GM23338 (cell line): Measurements from ENCODE around the gene CTNNA2. TPM values are rescaled to one million over a fixed set of nuclear protein-coding genes. Genes with fewer than 3 reads are reported as not detected.

Source experiments
- ATAC-seq: fragments of 200-7000 bp; cut with Tn5 transposase; 3 replicates; pipeline ENCODE4 v1.9.1; 2020
- DNase-seq: peaks from one replicate; pipeline ENCODE4 v3.0.0-alpha.2; 2015; ENCODE audit warnings: low spot score
- H2AFZ ChIP-seq: fragments of 200-600 bp; sonication (generic); 2 replicates; pipeline ENCODE4 v1.8.0; 2016; ENCODE audit warnings: antibody characterized with exemption, mild to moderate bottlenecking, moderate library complexity
- H3F3A ChIP-seq: fragments of 200-600 bp; sonication (generic); replicated peaks from 2 replicates; pipeline ENCODE4 v1.8.0; 2017; ENCODE audit warnings: antibody characterized with exemption, mixed run types, low read depth
- H3K27ac ChIP-seq: fragments of 200-600 bp; sonication (generic); 2 replicates; pipeline ENCODE4 v1.6.1; 2016; ENCODE audit warnings: low read depth
- H3K27me3 ChIP-seq: fragments of 200-600 bp; sonication (generic); 2 replicates; pipeline ENCODE4 v1.8.0; 2016; ENCODE audit warnings: mild to moderate bottlenecking, mixed run types, moderate library complexity; ENCODE audit not compliant: insufficient read depth
- H3K36me3 ChIP-seq: fragments of 200-600 bp; sonication (generic); 2 replicates; pipeline ENCODE4 v1.8.0; 2016; ENCODE audit warnings: mild to moderate bottlenecking; ENCODE audit not compliant: insufficient read depth
- H3K4me1 ChIP-seq: fragments of 200-600 bp; sonication (generic); 2 replicates; pipeline ENCODE4 v1.8.0; 2016; ENCODE audit warnings: mild to moderate bottlenecking, moderate library complexity; ENCODE audit not compliant: insufficient read depth
- H3K4me2 ChIP-seq: fragments of 200-600 bp; sonication (generic); 2 replicates; pipeline ENCODE4 v1.7.1; 2017; ENCODE audit warnings: mixed run types
- H3K4me3 ChIP-seq: fragments of 200-600 bp; sonication (generic); 2 replicates; pipeline ENCODE4 v1.6.1; 2016; ENCODE audit warnings: mixed run types
- H3K79me2 ChIP-seq: fragments of 200-600 bp; sonication (generic); replicated peaks from 2 replicates; pipeline ENCODE4 v1.8.0; 2017; ENCODE audit warnings: mild to moderate bottlenecking; ENCODE audit not compliant: insufficient read depth
- H3K9me2 ChIP-seq: fragments of 200-600 bp; sonication (generic); 2 replicates; pipeline ENCODE4 v1.8.0; 2017; ENCODE audit not compliant: insufficient read depth
- H4K20me1 ChIP-seq: fragments of 200-600 bp; sonication (generic); replicated peaks from 2 replicates; pipeline ENCODE4 v1.8.0; 2017; ENCODE audit warnings: mild to moderate bottlenecking; ENCODE audit not compliant: insufficient read depth
- H3K27ac Mint-ChIP-seq: 2 replicates; pipeline ENCODE4 v1.8.0; 2020; ENCODE audit warnings: inconsistent platforms, mild to moderate bottlenecking, moderate library complexity, mixed read lengths
- H3K27me3 Mint-ChIP-seq: 3 replicates; pipeline ENCODE4 v1.8.0; 2022; ENCODE audit warnings: low read depth, mild to moderate bottlenecking, moderate library complexity, mixed read lengths, inconsistent platforms; ENCODE audit not compliant: insufficient read depth, poor library complexity
- H3K36me3 Mint-ChIP-seq: 3 replicates; pipeline ENCODE4 v1.8.0; 2021; ENCODE audit warnings: low read depth, mild to moderate bottlenecking, inconsistent platforms, moderate library complexity, mixed read lengths
- H3K4me1 Mint-ChIP-seq: 3 replicates; pipeline ENCODE4 v1.8.0; 2020; ENCODE audit warnings: mild to moderate bottlenecking, inconsistent platforms, mixed read lengths
- H3K4me3 Mint-ChIP-seq: 3 replicates; pipeline ENCODE4 v1.8.0; 2021; ENCODE audit warnings: moderate library complexity, mild to moderate bottlenecking, inconsistent platforms, mixed read lengths
- H3K9me3 Mint-ChIP-seq: 3 replicates; pipeline ENCODE4 v1.8.0; 2020; ENCODE audit warnings: moderate library complexity, mild to moderate bottlenecking, inconsistent platforms, mixed read lengths
- EZH2phosphoT487 ChIP-seq: fragments of 200-600 bp; sonication (generic); IDR thresholded peaks from one replicate; pipeline ENCODE4 v1.8.1; 2018; ENCODE audit warnings: antibody characterized with exemption; ENCODE audit not compliant: unreplicated experiment
- JUNB ChIP-seq: IDR thresholded peaks from one replicate; pipeline ENCODE4 v1.6.1; 2016; ENCODE audit warnings: antibody characterized with exemption; ENCODE audit not compliant: unreplicated experiment
- NANOG ChIP-seq: IDR thresholded peaks from 2 replicates; pipeline ENCODE4 v1.6.1; 2016; ENCODE audit warnings: antibody characterized with exemption, borderline replicate concordance
- POLR2AphosphoS5 ChIP-seq: IDR thresholded peaks from 2 replicates; pipeline ENCODE4 v1.6.1; 2016; ENCODE audit warnings: antibody characterized with exemption, low read depth
- STAT1 ChIP-seq: IDR thresholded peaks from one replicate; pipeline ENCODE4 v1.6.1; 2016; ENCODE audit warnings: antibody characterized with exemption; ENCODE audit not compliant: unreplicated experiment
- ZNF114 ChIP-seq: fragments of 250-450 bp; sonication (Bioruptor Pico); IDR thresholded peaks from 2 replicates; pipeline ENCODE4 v1.5.0; 2020; ENCODE audit warnings: mild to moderate bottlenecking, moderate library complexity
- ZNF331 ChIP-seq: fragments of 250-450 bp; sonication (Bioruptor Pico); IDR thresholded peaks from 2 replicates; pipeline ENCODE4 v1.5.0; 2020; ENCODE audit warnings: low read depth, mild to moderate bottlenecking, moderate library complexity
- ZNF462 ChIP-seq: fragments of 250-450 bp; sonication (Bioruptor Pico); IDR thresholded peaks from 2 replicates; pipeline ENCODE4 v1.5.0; 2020; ENCODE audit warnings: mild to moderate bottlenecking, moderate library complexity
- polyA plus RNA-seq: library from polyadenylated mRNA; unstranded; fragments of >200 nt; fragmentation: Nextera tagmentation; extraction: Ambion mirVana; gene quantifications from 2 replicates; pipeline ENCODE4 v1.2.1, GENCODE V29; 2016
- total RNA-seq: library from RNA; depleted of rRNA; stranded (reverse); fragments of >200 nt; shearing (Covaris generic); gene quantifications from 2 replicates; pipeline ENCODE4 v1.2.3, GENCODE V29; 2014
- TF ChIP-seq, protein P1 (sequence below), 2 experiments: fragments of 200-600 bp in 1 of 2; sonication (generic) in 1 of 2; conservative IDR thresholded peaks; 2 replicates each; pipeline versions ENCODE4 v1.5.1 to v1.6.1; 2016 to 2017; ENCODE audit warnings: antibody characterized with exemption in 2 of 2, low read depth in 2 of 2, mild to moderate bottlenecking in 2 of 2, moderate library complexity in 1 of 2
- TF ChIP-seq, protein P2 (sequence below): IDR thresholded peaks from one replicate; pipeline ENCODE4 v1.6.1; 2018; ENCODE audit warnings: antibody characterized with exemption; ENCODE audit not compliant: unreplicated experiment

CTNNA2 gene
- total and polyA plus RNA-seq, 2 experiments from 2014 or later: 6.4 to 15.6 TPM

DNA sequence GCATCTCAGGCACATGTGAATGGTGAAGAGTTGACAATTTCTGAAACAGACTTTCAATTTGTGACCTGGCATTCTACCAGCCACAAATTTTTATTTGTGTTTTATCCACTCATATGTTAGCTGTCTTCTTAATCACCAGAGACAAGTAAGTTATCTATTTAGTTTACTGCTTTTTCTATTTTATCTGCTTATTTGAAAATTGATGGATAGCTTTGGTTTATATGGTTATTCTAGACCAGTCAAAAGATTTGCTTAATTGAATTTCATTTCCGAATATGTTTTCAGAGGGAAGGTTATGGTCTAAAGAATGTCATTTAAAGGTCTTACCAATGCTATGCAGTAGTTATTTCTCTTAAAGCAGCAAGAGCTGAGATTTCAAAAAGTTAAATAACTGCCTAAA is 835.2 kb downstream of the CTNNA2 start (continued):
- no peak for TF ChIP-seq JUNB
- TF ChIP-seq STAT1: no peak
- no peak for TF ChIP-seq EZH2phosphoT487
- TF ChIP-seq, protein P1, sequence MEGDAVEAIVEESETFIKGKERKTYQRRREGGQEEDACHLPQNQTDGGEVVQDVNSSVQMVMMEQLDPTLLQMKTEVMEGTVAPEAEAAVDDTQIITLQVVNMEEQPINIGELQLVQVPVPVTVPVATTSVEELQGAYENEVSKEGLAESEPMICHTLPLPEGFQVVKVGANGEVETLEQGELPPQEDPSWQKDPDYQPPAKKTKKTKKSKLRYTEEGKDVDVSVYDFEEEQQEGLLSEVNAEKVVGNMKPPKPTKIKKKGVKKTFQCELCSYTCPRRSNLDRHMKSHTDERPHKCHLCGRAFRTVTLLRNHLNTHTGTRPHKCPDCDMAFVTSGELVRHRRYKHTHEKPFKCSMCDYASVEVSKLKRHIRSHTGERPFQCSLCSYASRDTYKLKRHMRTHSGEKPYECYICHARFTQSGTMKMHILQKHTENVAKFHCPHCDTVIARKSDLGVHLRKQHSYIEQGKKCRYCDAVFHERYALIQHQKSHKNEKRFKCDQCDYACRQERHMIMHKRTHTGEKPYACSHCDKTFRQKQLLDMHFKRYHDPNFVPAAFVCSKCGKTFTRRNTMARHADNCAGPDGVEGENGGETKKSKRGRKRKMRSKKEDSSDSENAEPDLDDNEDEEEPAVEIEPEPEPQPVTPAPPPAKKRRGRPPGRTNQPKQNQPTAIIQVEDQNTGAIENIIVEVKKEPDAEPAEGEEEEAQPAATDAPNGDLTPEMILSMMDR (conservative IDR thresholded peaks at IDR 0.05; ENCODE audit: low read depth in 2 of 2): no peak

- no peak overlapping the region for H3K27ac ChIP-seq
- Mint-ChIP-seq H3K4me3 (no peak overlapping the region), H3K27me3 (no peaks in the 10 kb centered on the region), H3K27ac (no peak overlapping the region), H3K36me3 (no peaks in the 10 kb centered on the region), H3K4me1 (peaks cover 23% of the 10 kb centered on the region), H3K9me3 (no peaks in the 10 kb centered on the region)
- peaks cover 13% of the 10 kb centered on the region; the same call in 1 of the 2 replicates for H3K9me2 ChIP-seq
- no peaks in the 10 kb centered on the region for H3K36me3 ChIP-seq
- H2AFZ ChIP-seq: no peak overlapping the region
- H3K4me2 ChIP-seq: peak overlapping the region; percentile 36; the same call in 1 of the 2 replicates
- H3F3A ChIP-seq: no peaks in the 10 kb centered on the region
- no peak for DNase-seq
- no peaks in the 10 kb centered on the region for H3K27me3 ChIP-seq
- no peaks in the 10 kb centered on the region for H4K20me1 ChIP-seq
- peaks cover 15% of the 10 kb centered on the region for H3K4me1 ChIP-seq
- no peaks in the 10 kb centered on the region for H3K79me2 ChIP-seq
- ATAC-seq: no peak
- no peak overlapping the region for H3K4me3 ChIP-seq
- no peak for TF ChIP-seq NANOG
- TF ChIP-seq EZH2phosphoT487: no peak
- no peak for TF ChIP-seq POLR2AphosphoS5
- no peak for TF ChIP-seq ZNF462 (CRISPR knock-in tag)
- TF ChIP-seq, protein P2, sequence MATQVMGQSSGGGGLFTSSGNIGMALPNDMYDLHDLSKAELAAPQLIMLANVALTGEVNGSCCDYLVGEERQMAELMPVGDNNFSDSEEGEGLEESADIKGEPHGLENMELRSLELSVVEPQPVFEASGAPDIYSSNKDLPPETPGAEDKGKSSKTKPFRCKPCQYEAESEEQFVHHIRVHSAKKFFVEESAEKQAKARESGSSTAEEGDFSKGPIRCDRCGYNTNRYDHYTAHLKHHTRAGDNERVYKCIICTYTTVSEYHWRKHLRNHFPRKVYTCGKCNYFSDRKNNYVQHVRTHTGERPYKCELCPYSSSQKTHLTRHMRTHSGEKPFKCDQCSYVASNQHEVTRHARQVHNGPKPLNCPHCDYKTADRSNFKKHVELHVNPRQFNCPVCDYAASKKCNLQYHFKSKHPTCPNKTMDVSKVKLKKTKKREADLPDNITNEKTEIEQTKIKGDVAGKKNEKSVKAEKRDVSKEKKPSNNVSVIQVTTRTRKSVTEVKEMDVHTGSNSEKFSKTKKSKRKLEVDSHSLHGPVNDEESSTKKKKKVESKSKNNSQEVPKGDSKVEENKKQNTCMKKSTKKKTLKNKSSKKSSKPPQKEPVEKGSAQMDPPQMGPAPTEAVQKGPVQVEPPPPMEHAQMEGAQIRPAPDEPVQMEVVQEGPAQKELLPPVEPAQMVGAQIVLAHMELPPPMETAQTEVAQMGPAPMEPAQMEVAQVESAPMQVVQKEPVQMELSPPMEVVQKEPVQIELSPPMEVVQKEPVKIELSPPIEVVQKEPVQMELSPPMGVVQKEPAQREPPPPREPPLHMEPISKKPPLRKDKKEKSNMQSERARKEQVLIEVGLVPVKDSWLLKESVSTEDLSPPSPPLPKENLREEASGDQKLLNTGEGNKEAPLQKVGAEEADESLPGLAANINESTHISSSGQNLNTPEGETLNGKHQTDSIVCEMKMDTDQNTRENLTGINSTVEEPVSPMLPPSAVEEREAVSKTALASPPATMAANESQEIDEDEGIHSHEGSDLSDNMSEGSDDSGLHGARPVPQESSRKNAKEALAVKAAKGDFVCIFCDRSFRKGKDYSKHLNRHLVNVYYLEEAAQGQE: no peak
- TF ChIP-seq ZNF114: no peak
- no peak for TF ChIP-seq ZNF331 (CRISPR knock-in tag)
- no peak for TF ChIP-seq JUNB
- TF ChIP-seq, protein P1 (conservative IDR thresholded peaks at IDR 0.05; ENCODE audit: low read depth in 2 of 2): no peak
Measured at GRCh38 chr2:80348953-80349352, 836.1 kb downstream of the CTNNA2 start.
